Measurements from ENCODE around the gene TEKT5. TPM values are rescaled to one million over a fixed set of nuclear protein-coding genes. Genes with fewer than 3 reads are reported as not detected.
"Not testable (repeated sequence)": the region's sequence is repeated elsewhere in the genome, so short reads cannot be mapped to it uniquely, and the experiment has no call there.

The TEKT5 gene
- polyA plus RNA-seq (2013, experiment 1 of 2) = 0.06 TPM
- not detected for polyA plus RNA-seq (2013, experiment 2 of 2)

- no peaks in the 10 kb centered on the region for H3K4me1 ChIP-seq (ENCODE audit: control insufficient read depth, low read depth, low read length)
- H3K9ac ChIP-seq (ENCODE audit: low read length) = no peak within 1 kb of the TSS
- H3K4me2 ChIP-seq (ENCODE audit: low read length) = no peak within 1 kb of the TSS
- H3K79me2 ChIP-seq (ENCODE audit: control insufficient read depth, insufficient read depth, low read length) = no peaks in the 10 kb centered on the region
- H3K23ac ChIP-seq (ENCODE audit: low read length) = no peak within 1 kb of the TSS
- no peaks in the 10 kb centered on the region for H3K27me3 ChIP-seq (ENCODE audit: insufficient read depth, low read length, poor library complexity)
- H3K79me1 ChIP-seq (ENCODE audit: low read length) = no peaks in the 10 kb centered on the region
- no peak within 1 kb of the TSS for H3K4ac ChIP-seq (ENCODE audit: low read depth, low read length)
- H2BK5ac ChIP-seq (ENCODE audit: low read length) = no peak within 1 kb of the TSS
- H3K18ac ChIP-seq (ENCODE audit: low read length) = no peak within 1 kb of the TSS
- H2BK15ac ChIP-seq (replicated peaks; ENCODE audit: low read depth) = no peak within 1 kb of the TSS
- H3K4me3 ChIP-seq (ENCODE audit: low read length) = no peak within 1 kb of the TSS
- WGBS (ENCODE audit: extremely low coverage, insufficient coverage, low lambda C conversion rate) = no CpG with 5 or more reads among the region's 5 CpGs
- H4K5ac ChIP-seq (ENCODE audit: low read length) = no peak within 1 kb of the TSS
- DNase-seq = no peak
- no peaks in the 10 kb centered on the region for H3K36me3 ChIP-seq (ENCODE audit: control insufficient read depth, insufficient read depth, low read length)
- H2BK120ac ChIP-seq (ENCODE audit: low read depth, low read length) = no peak within 1 kb of the TSS
- no peak within 1 kb of the TSS for H4K8ac ChIP-seq (ENCODE audit: low read depth, low read length)
- no peak within 1 kb of the TSS for H3K56ac ChIP-seq (ENCODE audit: low read length)
- no peak within 1 kb of the TSS for H2AK5ac ChIP-seq (ENCODE audit: low read length)
- no peak within 1 kb of the TSS for H3K27ac ChIP-seq (ENCODE audit: low read depth, low read length)
These were observed at the start of gene TEKT5 for GRCh38 chr16:10694830-10695229. Gene TEKT5, minus strand, starts transcription at chr16:10694930. Its CDS starts 57 bp downstream, at chr16:10694873.

DNA sequence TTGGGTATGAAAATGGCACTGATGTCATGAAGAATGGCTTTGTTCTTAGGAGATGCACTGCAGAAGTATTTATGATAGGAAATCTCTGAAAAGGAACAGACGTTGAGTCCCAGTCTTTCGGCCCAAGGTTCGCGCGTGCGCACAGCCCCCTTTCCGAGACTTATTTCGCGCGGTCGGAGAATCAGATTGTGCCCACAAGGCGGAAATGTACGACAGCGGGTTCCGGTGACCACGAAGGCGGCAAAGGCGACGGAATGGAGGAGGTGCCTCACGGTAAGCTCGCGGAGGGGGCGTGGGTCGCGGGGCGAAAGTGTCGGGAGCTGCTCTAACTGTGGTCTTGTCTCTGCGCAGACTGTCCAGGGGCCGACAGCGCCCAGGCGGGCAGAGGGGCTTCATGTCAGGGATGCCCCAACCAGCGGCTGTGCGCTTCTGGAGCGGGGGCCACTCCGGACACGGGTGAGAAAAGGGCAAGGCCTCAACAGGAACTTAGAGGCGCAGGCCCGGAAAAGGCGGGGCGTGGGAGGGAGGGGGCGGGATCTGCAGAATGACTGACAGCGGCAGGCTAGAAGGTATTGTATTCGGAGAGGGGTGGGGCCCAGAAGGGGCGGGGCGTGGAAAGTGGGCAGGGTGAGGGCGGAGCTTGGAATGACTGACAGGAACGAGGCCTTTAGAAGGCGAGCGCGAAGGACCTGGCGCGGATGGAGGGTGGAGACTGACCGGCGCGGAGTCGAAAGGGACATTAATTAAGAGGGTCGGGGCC, 49.1 kb upstream of the TEKT5 start, which contains the start of gene NUBP1:
NUBP1 (plus strand) TSS at position 233 of the 760 bp plus-strand sequence; CDS start at position 255, 22 bp downstream.
- DNase-seq = peak; percentile 99
- H3K27ac ChIP-seq (ENCODE audit: low read depth, low read length) = peak within 1 kb of the TSS; percentile 33
- H3K18ac ChIP-seq (ENCODE audit: low read length) = no peak within 1 kb of the TSS
- H3K36me3 ChIP-seq (ENCODE audit: control insufficient read depth, insufficient read depth, low read length) = no peaks in the 10 kb centered on the region
- no peak within 1 kb of the TSS for H2BK120ac ChIP-seq (ENCODE audit: low read depth, low read length)
- H3K4me1 ChIP-seq (ENCODE audit: control insufficient read depth, low read depth, low read length) = peaks cover 2% of the 10 kb centered on the region
- no peak within 1 kb of the TSS for H4K8ac ChIP-seq (ENCODE audit: low read depth, low read length)
- peak within 1 kb of the TSS; percentile 90 for H3K9ac ChIP-seq (ENCODE audit: low read length)
- no peak within 1 kb of the TSS for H2BK15ac ChIP-seq (replicated peaks; ENCODE audit: low read depth)
- H2BK5ac ChIP-seq (ENCODE audit: low read length) = peak within 1 kb of the TSS; percentile 75
- H3K4ac ChIP-seq (ENCODE audit: low read depth, low read length) = peak within 1 kb of the TSS; percentile 73
- H3K56ac ChIP-seq (ENCODE audit: low read length) = peak within 1 kb of the TSS; percentile 99
- peak within 1 kb of the TSS; percentile 52 for H4K5ac ChIP-seq (ENCODE audit: low read length)
- peak within 1 kb of the TSS; percentile 83 for H3K4me2 ChIP-seq (ENCODE audit: low read length)
- peak within 1 kb of the TSS; percentile 68 for H3K4me3 ChIP-seq (ENCODE audit: low read length)
- no peaks in the 10 kb centered on the region for H3K79me2 ChIP-seq (ENCODE audit: control insufficient read depth, insufficient read depth, low read length)
- no CpG with 5 or more reads among the region's 57 CpGs for WGBS (ENCODE audit: extremely low coverage, insufficient coverage, low lambda C conversion rate)
- no peaks in the 10 kb centered on the region for H3K27me3 ChIP-seq (ENCODE audit: insufficient read depth, low read length, poor library complexity)
- no peak within 1 kb of the TSS for H2AK5ac ChIP-seq (ENCODE audit: low read length)
- no peaks in the 10 kb centered on the region for H3K79me1 ChIP-seq (ENCODE audit: low read length)
- H3K23ac ChIP-seq (ENCODE audit: low read length) = no peak within 1 kb of the TSS

DNA sequence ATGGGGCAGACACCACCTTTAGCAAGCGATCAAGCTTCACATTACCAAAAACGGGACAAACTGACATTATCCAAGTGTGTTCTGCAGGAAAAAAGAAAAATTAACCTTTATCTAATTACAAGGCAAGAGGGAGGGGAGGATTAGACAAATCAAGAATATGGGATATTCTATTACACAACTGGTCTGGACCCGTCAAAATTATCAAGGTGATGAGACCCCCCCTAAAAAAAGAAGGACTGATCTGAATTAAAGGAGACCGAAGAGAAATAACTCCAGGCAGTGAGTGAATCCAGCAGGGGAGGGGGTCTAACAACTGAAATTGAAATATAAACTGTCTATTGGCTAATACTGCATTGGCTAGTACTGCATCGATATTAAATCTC, 48.5 kb upstream of the TEKT5 start:
- H3K4me2 ChIP-seq (ENCODE audit: low read length) = peak overlapping the region; percentile 2
- no peak overlapping the region for H2BK15ac ChIP-seq (replicated peaks; ENCODE audit: low read depth)
- no peak overlapping the region for H3K4me3 ChIP-seq (ENCODE audit: low read length)
- H3K56ac ChIP-seq (ENCODE audit: low read length) = peak overlapping the region; percentile 99
- H3K4me1 ChIP-seq (ENCODE audit: control insufficient read depth, low read depth, low read length) = peaks cover 2% of the 10 kb centered on the region
- no peaks in the 10 kb centered on the region for H3K79me2 ChIP-seq (ENCODE audit: control insufficient read depth, insufficient read depth, low read length)
- H3K23ac ChIP-seq (ENCODE audit: low read length) = no peak overlapping the region
- H3K4ac ChIP-seq (ENCODE audit: low read depth, low read length) = no peak overlapping the region
- H3K79me1 ChIP-seq (ENCODE audit: low read length) = no peaks in the 10 kb centered on the region
- peak overlapping the region; percentile 52 for H4K5ac ChIP-seq (ENCODE audit: low read length)
- H3K18ac ChIP-seq (ENCODE audit: low read length) = no peak overlapping the region
- no peaks in the 10 kb centered on the region for H3K27me3 ChIP-seq (ENCODE audit: insufficient read depth, low read length, poor library complexity)
- no peaks in the 10 kb centered on the region for H3K36me3 ChIP-seq (ENCODE audit: control insufficient read depth, insufficient read depth, low read length)
- H4K8ac ChIP-seq (ENCODE audit: low read depth, low read length) = no peak overlapping the region
- no peak overlapping the region for H2AK5ac ChIP-seq (ENCODE audit: low read length)
- H3K27ac ChIP-seq (ENCODE audit: low read depth, low read length) = no peak overlapping the region
- no peak overlapping the region for H2BK120ac ChIP-seq (ENCODE audit: low read depth, low read length)
- no peak overlapping the region for H2BK5ac ChIP-seq (ENCODE audit: low read length)
- WGBS (ENCODE audit: extremely low coverage, insufficient coverage, low lambda C conversion rate) = no CpG with 5 or more reads among the region's 5 CpGs
- H3K9ac ChIP-seq (ENCODE audit: low read length) = peak overlapping the region; percentile 90
- no peak for DNase-seq

GRCh38 chr16:10741844-10742243, 47.1 kb upstream of the TEKT5 start:
- no peak for DNase-seq
- no CpG with 5 or more reads among the region's 4 CpGs for WGBS (ENCODE audit: extremely low coverage, insufficient coverage, low lambda C conversion rate)
- Histone ChIP-seq H3K27me3 (ENCODE audit: insufficient read depth, low read length, poor library complexity) (no peaks in the 10 kb centered on the region), H2BK120ac (ENCODE audit: low read depth, low read length) (no peak overlapping the region), H2BK15ac (replicated peaks; ENCODE audit: low read depth) (no peak overlapping the region), H3K36me3 (ENCODE audit: control insufficient read depth, insufficient read depth, low read length) (no peaks in the 10 kb centered on the region), H3K56ac (ENCODE audit: low read length) (peak overlapping the region; percentile 7), H3K4me1 (ENCODE audit: control insufficient read depth, low read depth, low read length) (peaks cover 2% of the 10 kb centered on the region), H3K79me1 (ENCODE audit: low read length) (no peaks in the 10 kb centered on the region), H3K27ac (ENCODE audit: low read depth, low read length) (no peak overlapping the region), H3K79me2 (ENCODE audit: control insufficient read depth, insufficient read depth, low read length) (no peaks in the 10 kb centered on the region), H3K23ac (ENCODE audit: low read length) (no peak overlapping the region), H4K5ac (ENCODE audit: low read length) (no peak overlapping the region), H2BK5ac (ENCODE audit: low read length) (no peak overlapping the region), H2AK5ac (ENCODE audit: low read length) (no peak overlapping the region), H4K8ac (ENCODE audit: low read depth, low read length) (no peak overlapping the region), H3K18ac (ENCODE audit: low read length) (no peak overlapping the region), H3K4me2 (ENCODE audit: low read length) (no peak overlapping the region), H3K4ac (ENCODE audit: low read depth, low read length) (no peak overlapping the region), H3K9ac (ENCODE audit: low read length) (no peak overlapping the region), H3K4me3 (ENCODE audit: low read length) (no peak overlapping the region)

GRCh38 chr16:10741249-10741648, 46.5 kb upstream of the TEKT5 start:
- H3K18ac ChIP-seq (ENCODE audit: low read length); H3K4me2 ChIP-seq (ENCODE audit: low read length); H3K27ac ChIP-seq (ENCODE audit: low read depth, low read length); H4K5ac ChIP-seq (ENCODE audit: low read length); H3K27me3 ChIP-seq (ENCODE audit: insufficient read depth, low read length, poor library complexity); H3K56ac ChIP-seq (ENCODE audit: low read length); H3K4ac ChIP-seq (ENCODE audit: low read depth, low read length); H2BK15ac ChIP-seq (replicated peaks; ENCODE audit: low read depth); H2AK5ac ChIP-seq (ENCODE audit: low read length); H3K79me1 ChIP-seq (ENCODE audit: low read length); H2BK120ac ChIP-seq (ENCODE audit: low read depth, low read length); DNase-seq; H3K4me1 ChIP-seq (ENCODE audit: control insufficient read depth, low read depth, low read length); H3K4me3 ChIP-seq (ENCODE audit: low read length); H4K8ac ChIP-seq (ENCODE audit: low read depth, low read length); H2BK5ac ChIP-seq (ENCODE audit: low read length); H3K9ac ChIP-seq (ENCODE audit: low read length); H3K36me3 ChIP-seq (ENCODE audit: control insufficient read depth, insufficient read depth, low read length); H3K79me2 ChIP-seq (ENCODE audit: control insufficient read depth, insufficient read depth, low read length); H3K23ac ChIP-seq (ENCODE audit: low read length): not testable (repeated sequence)
- no CpG with 5 or more reads among the region's 10 CpGs for WGBS (ENCODE audit: extremely low coverage, insufficient coverage, low lambda C conversion rate)
